OCI-LY3 (cell line): ENCODE results near the gene ASL.
A peak's percentile ranks its signal among the peaks of the same experiment; 100 is the strongest.
"Not testable (repeated sequence)": the region's sequence is repeated elsewhere in the genome, so short reads cannot be mapped to it uniquely, and the experiment has no call there.

ENCODE experiments used
- H2AFZ ChIP-seq: fragments of 200-600, 300-600 bp; shearing (Covaris generic); 2 replicates; pipeline ENCODE4 v1.6.0; 2014; ENCODE audit warnings: antibody characterized with exemption, low read depth, low read length
- H3K27ac ChIP-seq: fragments of 200-600, 300-600 bp; sonication (generic); 2 replicates; pipeline ENCODE4 v1.5.1; 2014; ENCODE audit warnings: mild to moderate bottlenecking, low read length, moderate library complexity, mixed read lengths
- H3K27me3 ChIP-seq: fragments of 200-600, 300-600 bp; sonication (generic); 2 replicates; pipeline ENCODE4 v1.6.1; 2014; ENCODE audit warnings: low read depth, low read length, mixed read lengths
- H3K36me3 ChIP-seq: fragments of 200-600, 300-600 bp; sonication (generic); replicated peaks from 2 replicates; pipeline ENCODE3; 2014; ENCODE audit warnings: low read depth, low read length, mixed read lengths
- H3K4me1 ChIP-seq: fragments of 300-600, 200-600 bp; sonication (generic); 2 replicates; pipeline ENCODE4 v1.6.1; 2014; ENCODE audit warnings: low read length, mixed read lengths
- H3K4me2 ChIP-seq: fragments of 200-600, 300-600 bp; sonication (generic); 2 replicates; pipeline ENCODE4 v1.6.1; 2014; ENCODE audit warnings: low read length, mixed read lengths
- H3K4me3 ChIP-seq: fragments of 300-600, 200-600 bp; sonication (generic); 2 replicates; pipeline ENCODE4 v1.5.1; 2014; ENCODE audit warnings: antibody characterized with exemption, mild to moderate bottlenecking, low read length, moderate library complexity
- H3K79me2 ChIP-seq: fragments of 300-600, 200-600 bp; shearing (Covaris generic); 2 replicates; pipeline ENCODE4 v1.6.1; 2014; ENCODE audit warnings: mild to moderate bottlenecking, low read length, mixed read lengths
- H3K9ac ChIP-seq: fragments of 300-600, 200-600 bp; shearing (Covaris generic); 2 replicates; pipeline ENCODE4 v1.6.0; 2014; ENCODE audit warnings: mild to moderate bottlenecking, low read length, moderate library complexity
- H3K9me3 ChIP-seq: fragments of 200-600, 300-600 bp; shearing (Covaris generic); 2 replicates; pipeline ENCODE4 v1.6.1; 2014; ENCODE audit warnings: low read length, mixed read lengths; ENCODE audit not compliant: insufficient read depth
- H4K20me1 ChIP-seq: fragments of 200-600, 300-600 bp; sonication (generic); 2 replicates; pipeline ENCODE4 v1.6.1; 2016; ENCODE audit warnings: low read length, mixed read lengths; ENCODE audit not compliant: insufficient read depth
- CTCF ChIP-seq: fragments of 200-600, 300-600 bp; sonication (generic); IDR thresholded peaks from 2 replicates; pipeline ENCODE4 v1.5.1; 2014; ENCODE audit warnings: antibody characterized with exemption, low read length, low read depth
- EZH2phosphoT487 ChIP-seq: fragments of 200-600 bp; shearing (Covaris generic); IDR thresholded peaks from 2 replicates; pipeline ENCODE4 v1.6.1; 2018; ENCODE audit warnings: antibody characterized with exemption, mixed run types, low read depth

Gene ASL

GRCh38 chr7:66105263-66105748 is 29.7 kb downstream of the ASL start:
- H3K4me1 ChIP-seq, result no peaks in the 10 kb centered on the region
- H2AFZ ChIP-seq, result no peak overlapping the region
- no peaks in the 10 kb centered on the region for H3K36me3 ChIP-seq
- no peaks in the 10 kb centered on the region for H3K79me2 ChIP-seq
- no peaks in the 10 kb centered on the region for H4K20me1 ChIP-seq
- no peak overlapping the region for H3K27ac ChIP-seq
- no peak overlapping the region for H3K4me3 ChIP-seq
- TF ChIP-seq CTCF (no peak), EZH2phosphoT487 (no peak)
- H3K9me3 ChIP-seq, result no peaks in the 10 kb centered on the region
- H3K9ac ChIP-seq, result no peak overlapping the region
- H3K27me3 ChIP-seq, result no peaks in the 10 kb centered on the region
- no peak overlapping the region for H3K4me2 ChIP-seq

- H3K4me1 ChIP-seq, H3K4me2 ChIP-seq, H3K9ac ChIP-seq, H3K36me3 ChIP-seq, H3K79me2 ChIP-seq, H4K20me1 ChIP-seq, H3K27ac ChIP-seq, H2AFZ ChIP-seq, H3K4me3 ChIP-seq, H3K27me3 ChIP-seq, H3K9me3 ChIP-seq: not testable (repeated sequence)
Observed at GRCh38 chr7:66108410-66108809, 32.8 kb downstream of the ASL start.

DNA sequence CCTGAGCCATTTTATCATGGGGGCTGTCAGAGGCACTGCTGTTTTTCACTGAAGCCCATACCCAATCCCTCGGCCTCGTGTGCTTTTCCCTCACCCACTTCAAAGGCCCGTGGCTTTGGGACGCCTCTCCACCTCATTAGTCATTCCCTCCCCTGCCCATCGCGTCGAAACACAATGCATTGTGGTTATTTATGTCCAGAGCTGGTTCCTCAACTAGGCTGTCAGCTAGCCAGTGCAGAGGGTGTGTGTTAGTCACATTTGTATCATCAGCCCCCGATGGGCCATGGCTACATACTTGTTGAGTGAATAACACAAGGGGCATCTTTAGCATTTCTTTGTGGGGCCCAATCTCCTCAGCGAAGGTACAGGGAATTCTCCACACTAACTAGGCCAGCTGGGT is 35.2 kb downstream of the ASL start:
- Histone ChIP-seq H3K9me3 (no peaks in the 10 kb centered on the region), H3K4me2 (no peak overlapping the region), H3K27ac (no peak overlapping the region), H3K27me3 (no peaks in the 10 kb centered on the region), H3K79me2 (peaks cover 14% of the 10 kb centered on the region), H2AFZ (no peak overlapping the region), H4K20me1 (no peaks in the 10 kb centered on the region), H3K36me3 (no peaks in the 10 kb centered on the region), H3K4me3 (no peak overlapping the region), H3K4me1 (peaks cover 3% of the 10 kb centered on the region), H3K9ac (no peak overlapping the region)
- no peak for TF ChIP-seq CTCF
- no peak for TF ChIP-seq EZH2phosphoT487

DNA sequence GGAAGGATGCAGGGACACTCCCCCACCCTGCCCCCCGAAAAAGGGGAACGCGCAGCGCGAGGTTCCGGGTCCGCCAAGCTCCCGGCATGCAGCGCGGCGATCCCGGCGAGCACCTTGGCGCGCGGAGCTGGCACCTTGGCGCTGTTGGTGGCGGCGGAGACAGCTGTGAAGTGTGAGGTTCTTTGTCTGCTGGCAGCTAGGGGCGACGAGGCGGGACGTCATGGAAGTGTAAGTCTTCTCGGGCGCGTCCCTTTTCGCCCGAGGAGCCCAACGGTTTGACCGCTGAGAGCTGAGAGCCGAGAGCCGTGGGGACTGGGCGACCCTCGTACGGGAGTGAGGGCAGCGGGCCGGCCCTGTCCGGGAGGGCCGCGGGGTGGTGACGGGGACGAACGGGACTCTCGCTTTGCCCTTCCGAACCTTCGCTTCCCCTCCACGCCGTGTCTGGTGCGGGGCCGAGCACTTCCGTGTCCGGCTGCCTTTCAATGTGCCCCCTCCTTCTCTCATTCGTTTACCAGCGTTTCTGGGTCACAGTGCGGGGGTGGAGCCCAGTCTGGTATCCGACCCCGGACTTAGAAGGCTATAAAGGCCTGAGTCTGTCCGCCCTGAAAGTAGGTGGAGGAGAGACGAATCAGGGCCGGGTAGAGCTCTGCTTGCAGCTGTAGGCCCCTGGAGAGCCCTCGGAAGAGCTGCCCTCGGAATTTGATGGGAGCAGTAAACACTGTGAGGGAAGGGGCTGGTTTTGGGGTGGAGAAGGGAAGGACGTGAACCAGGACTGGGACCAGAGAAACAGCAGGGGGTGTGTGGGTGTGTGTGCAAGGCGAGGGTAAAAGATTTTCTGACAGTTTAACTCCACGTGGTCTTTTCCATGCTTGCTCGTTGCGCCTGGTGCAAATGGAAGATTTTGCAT is 39.4 kb downstream of the ASL start, which contains the start of gene CRCP:
CRCP (plus strand) TSS at position 105 of the 907 bp plus-strand sequence; CDS start at position 221, 116 bp downstream.
- Histone ChIP-seq H3K9me3 (no peaks in the 10 kb centered on the region), H3K4me3 (peak within 1 kb of the TSS; percentile 93), H3K79me2 (peaks cover 55% of the 10 kb centered on the region), H4K20me1 (peaks cover 26% of the 10 kb centered on the region), H3K4me2 (peak within 1 kb of the TSS; percentile 83), H3K27me3 (no peaks in the 10 kb centered on the region), H2AFZ (peak within 1 kb of the TSS; percentile 73), H3K9ac (peak within 1 kb of the TSS; percentile 99), H3K27ac (peak within 1 kb of the TSS; percentile 86), H3K36me3 (no peaks in the 10 kb centered on the region), H3K4me1 (peaks cover 11% of the 10 kb centered on the region)
- TF ChIP-seq CTCF (peak; percentile 9; the same call in 1 of the 2 replicates), EZH2phosphoT487 (no peak)

GRCh38 chr7:66116680-66117420 is 41.2 kb downstream of the ASL start:
- H3K4me2 ChIP-seq, H3K4me3 ChIP-seq, H2AFZ ChIP-seq, H3K27me3 ChIP-seq, H3K9me3 ChIP-seq, H3K27ac ChIP-seq, H3K9ac ChIP-seq, H3K36me3 ChIP-seq: not testable (repeated sequence)
- Histone ChIP-seq H3K4me1 (peaks cover 11% of the 10 kb centered on the region), H4K20me1 (peaks cover 29% of the 10 kb centered on the region), H3K79me2 (peaks cover 74% of the 10 kb centered on the region)
